ENCODE data around the gene TRABD2B. TPM values are rescaled to one million over a fixed set of nuclear protein-coding genes. Genes with fewer than 3 reads are reported as not detected.

TRABD2B gene
- polyA plus RNA-seq, 4 donors = under 0.01 to 2.6 (median 2.2) TPM; not detected in 1

GRCh38 chr1:47993881-47994625, 3.1 kb downstream of the TRABD2B start:
- peaks cover 3 to 7% (median 6%) of the 10 kb centered on the region in 3 donors for H3K27me3 ChIP-seq (ENCODE audit: control insufficient read depth in 3 of 3, insufficient read depth in 3 of 3, low read length in 3 of 3)
- peaks cover 0 to 22% (median 0%) of the 10 kb centered on the region in 3 donors for H3K36me3 ChIP-seq (ENCODE audit: control insufficient read depth in 3 of 3, insufficient read depth in 2 of 3, low read depth in 1 of 3, low read length in 3 of 3)
- H3K27ac ChIP-seq (ENCODE audit: low read depth in 1 of 3, low read length in 2 of 3) = no peak overlapping the region
- peaks cover 0 to 28% (median 0%) of the 10 kb centered on the region in 3 donors for H3K4me1 ChIP-seq (ENCODE audit: control insufficient read depth in 3 of 3, insufficient read depth in 2 of 3, low read depth in 1 of 3, low read length in 2 of 3)
- FAIRE-seq = no peak
- 87 to 90% (median 90%) methylated on average over 33 to 34 of the region's 34 CpGs for WGBS, 3 donors
- no peak for DNase-seq
- H3K9me3 ChIP-seq (ENCODE audit: control insufficient read depth in 2 of 2, insufficient read depth in 1 of 2, low read depth in 1 of 2, low read length in 1 of 2) = no peaks in the 10 kb centered on the region
- H3K4me3 ChIP-seq (ENCODE audit: low read depth in 1 of 3, low read length in 3 of 3) = no peak overlapping the region

DNA sequence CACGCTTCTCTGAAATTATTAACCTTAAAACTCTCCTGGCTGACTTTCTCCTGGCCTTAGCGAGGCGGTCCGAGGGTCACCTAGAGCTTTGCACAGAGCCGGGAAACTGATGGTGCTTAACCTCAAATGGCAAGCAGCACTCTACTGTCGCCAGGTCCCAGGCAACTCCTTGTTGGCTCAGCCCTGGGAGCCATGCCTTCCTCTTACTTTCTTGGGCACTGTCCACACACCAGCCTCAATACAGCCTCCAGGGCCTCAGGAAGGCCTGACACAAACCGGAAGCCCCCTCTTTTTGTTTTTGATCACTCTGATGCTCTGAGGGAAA, 3.8 kb downstream of the TRABD2B start:
- WGBS, 3 donors = 69 to 77% (median 70%) methylated on average over 7 of the region's 7 CpGs
- Histone ChIP-seq H3K27me3 (ENCODE audit: control insufficient read depth in 3 of 3, insufficient read depth in 3 of 3, low read length in 3 of 3) (peaks cover 3 to 7% (median 6%) of the 10 kb centered on the region in 3 donors), H3K4me1 (ENCODE audit: control insufficient read depth in 3 of 3, insufficient read depth in 2 of 3, low read depth in 1 of 3, low read length in 2 of 3) (peaks cover 0 to 28% (median 0%) of the 10 kb centered on the region in 3 donors), H3K27ac (ENCODE audit: low read depth in 1 of 3, low read length in 2 of 3) (peak overlapping the region in 1 of 3 donors; percentile 61), H3K36me3 (ENCODE audit: control insufficient read depth in 3 of 3, insufficient read depth in 2 of 3, low read depth in 1 of 3, low read length in 3 of 3) (peaks cover 0 to 22% (median 0%) of the 10 kb centered on the region in 3 donors), H3K9me3 (ENCODE audit: control insufficient read depth in 2 of 2, insufficient read depth in 1 of 2, low read depth in 1 of 2, low read length in 1 of 2) (no peaks in the 10 kb centered on the region), H3K4me3 (ENCODE audit: low read depth in 1 of 3, low read length in 3 of 3) (no peak overlapping the region)
- DNase-seq = no peak
- no peak for FAIRE-seq

- Histone ChIP-seq H3K27me3 (ENCODE audit: control insufficient read depth in 3 of 3, insufficient read depth in 3 of 3, low read length in 3 of 3) (peaks cover 3 to 7% (median 3%) of the 10 kb centered on the region in 3 donors), H3K36me3 (ENCODE audit: control insufficient read depth in 3 of 3, insufficient read depth in 2 of 3, low read depth in 1 of 3, low read length in 3 of 3) (peaks cover 0 to 22% (median 0%) of the 10 kb centered on the region in 3 donors), H3K4me1 (ENCODE audit: control insufficient read depth in 3 of 3, insufficient read depth in 2 of 3, low read depth in 1 of 3, low read length in 2 of 3) (peaks cover 0 to 28% (median 0%) of the 10 kb centered on the region in 3 donors), H3K27ac (ENCODE audit: low read depth in 1 of 3, low read length in 2 of 3) (peak overlapping the region in 1 of 3 donors; percentile 61), H3K9me3 (ENCODE audit: control insufficient read depth in 2 of 2, insufficient read depth in 1 of 2, low read depth in 1 of 2, low read length in 1 of 2) (no peaks in the 10 kb centered on the region), H3K4me3 (ENCODE audit: low read depth in 1 of 3, low read length in 3 of 3) (no peak overlapping the region)
- FAIRE-seq (no peak), DNase-seq (peak in 1 of 2 donors; percentile 66)
- 53 to 78% (median 64%) methylated on average over 11 of the region's 11 CpGs for WGBS, 3 donors
Observed at GRCh38 chr1:47992720-47993415, 4.3 kb downstream of the TRABD2B start.

DNA sequence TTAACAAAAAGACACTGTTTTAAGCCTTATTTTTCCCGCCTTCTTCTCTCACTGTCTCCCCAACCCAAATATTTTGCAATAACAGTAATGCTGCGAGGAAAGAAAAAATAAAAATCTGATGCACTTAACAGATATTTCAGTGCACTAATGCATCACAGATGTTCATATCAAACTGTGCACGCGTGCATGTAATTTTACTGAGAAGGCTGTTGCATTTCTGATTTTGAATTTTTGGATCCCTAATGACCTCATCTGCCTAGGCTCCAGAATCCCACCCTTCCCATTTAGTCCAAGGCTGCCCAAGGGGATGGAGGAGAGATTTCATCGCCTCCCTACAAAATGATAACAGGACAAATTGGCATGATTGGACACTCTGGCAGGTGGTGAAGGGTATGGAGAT, 5.5 kb downstream of the TRABD2B start:
- Histone ChIP-seq H3K27me3 (ENCODE audit: control insufficient read depth in 3 of 3, insufficient read depth in 3 of 3, low read length in 3 of 3) (peaks cover 2 to 5% (median 3%) of the 10 kb centered on the region in 3 donors), H3K9me3 (ENCODE audit: control insufficient read depth in 2 of 2, insufficient read depth in 1 of 2, low read depth in 1 of 2, low read length in 1 of 2) (no peaks in the 10 kb centered on the region), H3K36me3 (ENCODE audit: control insufficient read depth in 3 of 3, insufficient read depth in 2 of 3, low read depth in 1 of 3, low read length in 3 of 3) (peaks cover 0 to 29% (median 0%) of the 10 kb centered on the region in 3 donors), H3K4me3 (ENCODE audit: low read depth in 1 of 3, low read length in 3 of 3) (no peak overlapping the region), H3K27ac (ENCODE audit: low read depth in 1 of 3, low read length in 2 of 3) (no peak overlapping the region), H3K4me1 (ENCODE audit: control insufficient read depth in 3 of 3, insufficient read depth in 2 of 3, low read depth in 1 of 3, low read length in 2 of 3) (peaks cover 0 to 28% (median 3%) of the 10 kb centered on the region in 3 donors)
- WGBS, 3 donors = 89 to 97% (median 90%) methylated on average over 5 of the region's 5 CpGs
- DNase-seq = no peak
- no peak for FAIRE-seq

DNA sequence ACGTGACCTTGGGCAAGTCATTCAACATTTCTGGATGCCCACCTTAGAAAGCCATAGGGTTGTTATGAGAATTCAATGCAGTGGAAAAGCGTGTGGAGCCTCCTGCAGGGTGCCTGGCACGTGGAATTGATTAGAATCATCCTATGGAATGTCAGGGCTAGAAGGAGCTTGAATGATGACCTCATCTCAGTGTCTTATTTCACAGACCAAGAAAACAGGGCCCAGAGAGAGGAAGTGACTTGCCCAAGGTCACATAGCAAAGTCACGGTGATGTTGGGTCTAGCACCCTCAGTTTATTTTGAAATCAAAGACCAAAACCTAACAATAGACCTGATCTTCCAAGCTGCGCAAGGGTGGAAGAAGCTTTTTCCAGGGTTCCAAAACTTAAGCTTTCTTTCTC, 6.0 kb downstream of the TRABD2B start:
- DNase-seq (no peak), FAIRE-seq (no peak)
- WGBS, 3 donors = 64 to 82% (median 74%) methylated on average over 5 of the region's 5 CpGs
- H3K36me3 ChIP-seq (ENCODE audit: control insufficient read depth in 3 of 3, insufficient read depth in 2 of 3, low read depth in 1 of 3, low read length in 3 of 3) = peaks cover 0 to 29% (median 0%) of the 10 kb centered on the region in 3 donors
- peaks cover 0 to 28% (median 3%) of the 10 kb centered on the region in 3 donors for H3K4me1 ChIP-seq (ENCODE audit: control insufficient read depth in 3 of 3, insufficient read depth in 2 of 3, low read depth in 1 of 3, low read length in 2 of 3)
- H3K9me3 ChIP-seq (ENCODE audit: control insufficient read depth in 2 of 2, insufficient read depth in 1 of 2, low read depth in 1 of 2, low read length in 1 of 2) = no peaks in the 10 kb centered on the region
- H3K4me3 ChIP-seq (ENCODE audit: low read depth in 1 of 3, low read length in 3 of 3) = no peak overlapping the region
- no peak overlapping the region for H3K27ac ChIP-seq (ENCODE audit: low read depth in 1 of 3, low read length in 2 of 3)
- peaks cover 0 to 3% (median 2%) of the 10 kb centered on the region in 3 donors for H3K27me3 ChIP-seq (ENCODE audit: control insufficient read depth in 3 of 3, insufficient read depth in 3 of 3, low read length in 3 of 3)

DNA sequence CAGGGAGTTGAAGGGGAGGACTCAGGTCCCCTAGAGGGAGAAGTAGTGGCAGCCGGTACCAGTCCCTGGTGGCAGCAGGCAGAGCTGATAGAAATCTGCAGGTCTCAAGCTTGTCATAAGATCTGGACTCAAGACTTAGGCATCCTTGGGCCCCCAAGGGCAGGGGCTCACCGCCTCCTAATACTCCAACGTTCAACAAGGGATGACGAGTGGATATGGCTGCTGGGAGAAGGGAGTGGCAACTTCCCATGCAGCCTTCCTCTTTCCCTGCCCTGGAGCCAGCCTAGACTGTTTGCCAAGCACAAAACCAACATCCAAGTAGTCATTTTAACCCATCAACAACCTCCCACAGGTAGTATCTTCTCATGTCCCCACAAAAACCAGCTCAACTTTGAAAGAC, 6.9 kb downstream of the TRABD2B start:
- WGBS, 3 donors = 73 to 84% (median 74%) methylated on average over 4 of the region's 4 CpGs

GRCh38 chr1:47987601-47988000, 9.6 kb downstream of the TRABD2B start:
- Histone ChIP-seq H3K9me3 (ENCODE audit: control insufficient read depth in 2 of 2, insufficient read depth in 1 of 2, low read depth in 1 of 2, low read length in 1 of 2) (no peaks in the 10 kb centered on the region), H3K27me3 (ENCODE audit: control insufficient read depth in 3 of 3, insufficient read depth in 3 of 3, low read length in 3 of 3) (no peaks in the 10 kb centered on the region), H3K36me3 (ENCODE audit: control insufficient read depth in 3 of 3, insufficient read depth in 2 of 3, low read depth in 1 of 3, low read length in 3 of 3) (peaks cover 0 to 14% (median 0%) of the 10 kb centered on the region in 3 donors), H3K4me3 (ENCODE audit: low read depth in 1 of 3, low read length in 3 of 3) (no peak overlapping the region), H3K4me1 (ENCODE audit: control insufficient read depth in 3 of 3, insufficient read depth in 2 of 3, low read depth in 1 of 3, low read length in 2 of 3) (peaks cover 0 to 7% (median 3%) of the 10 kb centered on the region in 3 donors), H3K27ac (ENCODE audit: low read depth in 1 of 3, low read length in 2 of 3) (peak overlapping the region in 1 of 3 donors; percentile 13)
- DNase-seq (no peak), FAIRE-seq (no peak)
- 86 to 92% (median 88%) methylated on average over 11 of the region's 11 CpGs for WGBS, 3 donors

More for the DNA sequence above, 6.9 kb downstream of the TRABD2B start:
- no peak overlapping the region for H3K4me3 ChIP-seq (ENCODE audit: low read depth in 1 of 3, low read length in 3 of 3)
- peaks cover 0 to 29% (median 0%) of the 10 kb centered on the region in 3 donors for H3K36me3 ChIP-seq (ENCODE audit: control insufficient read depth in 3 of 3, insufficient read depth in 2 of 3, low read depth in 1 of 3, low read length in 3 of 3)
- H3K4me1 ChIP-seq (ENCODE audit: control insufficient read depth in 3 of 3, insufficient read depth in 2 of 3, low read depth in 1 of 3, low read length in 2 of 3) = peaks cover 0 to 21% (median 3%) of the 10 kb centered on the region in 3 donors
- no peaks in the 10 kb centered on the region for H3K9me3 ChIP-seq (ENCODE audit: control insufficient read depth in 2 of 2, insufficient read depth in 1 of 2, low read depth in 1 of 2, low read length in 1 of 2)
- H3K27ac ChIP-seq (ENCODE audit: low read depth in 1 of 3, low read length in 2 of 3) = no peak overlapping the region
- no peaks in the 10 kb centered on the region for H3K27me3 ChIP-seq (ENCODE audit: control insufficient read depth in 3 of 3, insufficient read depth in 3 of 3, low read length in 3 of 3)
- DNase-seq (no peak), FAIRE-seq (no peak)

DNA sequence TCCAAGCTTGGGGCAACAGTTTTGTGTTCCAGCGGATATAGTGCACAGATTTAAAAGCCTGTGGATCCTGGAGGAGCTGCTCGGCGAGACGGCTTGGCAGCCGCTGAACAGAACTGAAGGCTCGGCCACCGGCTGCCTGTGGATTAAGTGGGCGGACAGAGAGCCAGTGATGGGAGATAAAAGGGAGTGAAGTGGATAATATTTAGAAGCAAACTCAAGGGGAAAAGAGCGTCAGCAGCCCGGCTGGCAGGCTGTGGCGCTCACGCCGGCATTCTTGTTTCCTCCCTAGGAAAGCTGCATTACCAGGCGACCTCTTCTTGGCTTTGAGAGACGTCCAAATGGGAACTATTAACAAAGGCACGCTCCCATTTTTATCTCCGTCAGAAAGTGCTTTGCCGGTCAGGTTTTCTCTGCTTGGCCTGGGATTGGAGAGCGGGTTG, 10.4 kb downstream of the TRABD2B start:
- no peak for DNase-seq
- no peaks in the 10 kb centered on the region for H3K27me3 ChIP-seq (ENCODE audit: control insufficient read depth in 3 of 3, insufficient read depth in 3 of 3, low read length in 3 of 3)
- peaks cover 0 to 11% (median 0%) of the 10 kb centered on the region in 3 donors for H3K36me3 ChIP-seq (ENCODE audit: control insufficient read depth in 3 of 3, insufficient read depth in 2 of 3, low read depth in 1 of 3, low read length in 3 of 3)
- no peaks in the 10 kb centered on the region for H3K9me3 ChIP-seq (ENCODE audit: control insufficient read depth in 2 of 2, insufficient read depth in 1 of 2, low read depth in 1 of 2, low read length in 1 of 2)
- H3K27ac ChIP-seq (ENCODE audit: low read depth in 1 of 3, low read length in 2 of 3) = peak overlapping the region in 2 of 3 donors; percentile 3 to 4
- H3K4me3 ChIP-seq (ENCODE audit: low read depth in 1 of 3, low read length in 3 of 3) = no peak overlapping the region
- 57 to 79% (median 69%) methylated on average over 19 of the region's 19 CpGs for WGBS, 3 donors
- FAIRE-seq = no peak
- peaks cover 0 to 3% (median 0%) of the 10 kb centered on the region in 3 donors for H3K4me1 ChIP-seq (ENCODE audit: control insufficient read depth in 3 of 3, insufficient read depth in 2 of 3, low read depth in 1 of 3, low read length in 2 of 3)

All from small intestine (tissue), 7 donors.